ENCODE measurements around the gene VPS9D1.

- TF ChIP-seq SUZ12 (IDR thresholded peaks at IDR 0.05; ENCODE audit: extremely low read depth, insufficient read depth, insufficient read length) (no peak), ZNF274 (IDR thresholded peaks at IDR 0.05; ENCODE audit: low read depth, low read length) (no peak)
These were observed 13.0 kb downstream of the VPS9D1 start for GRCh38 chr16:89707695-89708094.

Measured in NT2/D1 (cell line).